T-helper 17 cell (primary cell): ENCODE data around the gene ANO1. TPM values are rescaled to one million over a fixed set of nuclear protein-coding genes. Genes with fewer than 3 reads are reported as not detected.

ENCODE experiments used
- ATAC-seq: fragments of 150-1000 bp; cut with Tn5 transposase; 2 replicates; pipeline ENCODE4 v1.10.0; 2021; ENCODE audit warnings: mild to moderate bottlenecking, moderate library complexity
- DNase-seq, 3 donors: peaks; one replicate each; pipeline versions ENCODE4 v3.0.0 to v3.0.0-alpha.2; 2020 to 2021
- H3K9me3 ChIP-seq: one replicate; pipeline ENCODE4 v1.7.0; 2013; ENCODE audit warnings: low read length, mild to moderate bottlenecking; ENCODE audit not compliant: control insufficient read depth, poor library complexity, severe bottlenecking
- H3K27ac Mint-ChIP-seq: one replicate; pipeline ENCODE4 v1.8.0; 2022; ENCODE audit warnings: mild to moderate bottlenecking, moderate library complexity, mixed read lengths
- H3K27me3 Mint-ChIP-seq: one replicate; pipeline ENCODE4 v1.8.0; 2022; ENCODE audit warnings: mixed read lengths
- H3K36me3 Mint-ChIP-seq: one replicate; pipeline ENCODE4 v1.8.0; 2022; ENCODE audit warnings: low read depth, mixed read lengths
- H3K4me1 Mint-ChIP-seq: one replicate; pipeline ENCODE4 v1.8.0; 2022; ENCODE audit warnings: mild to moderate bottlenecking, mixed read lengths
- H3K4me3 Mint-ChIP-seq: one replicate; pipeline ENCODE4 v1.8.0; 2022; ENCODE audit warnings: mild to moderate bottlenecking, moderate library complexity, mixed read lengths
- total RNA-seq, 4 donors: library from RNA in 2 of 4; stranded (reverse) in 2 of 4; gene quantifications; one replicate each; pipeline ENCODE4 v1.2.3 and lab custom pipeline; 2022 to 2026

Gene ANO1
- total RNA-seq, 2 donors from 2014 or later = 0.34 TPM; not detected in 1

- ATAC-seq = no peak
- Mint-ChIP-seq H3K4me1 (peaks cover 4% of the 10 kb centered on the region), H3K36me3 (no peaks in the 10 kb centered on the region), H3K4me3 (no peak overlapping the region), H3K27ac (no peak overlapping the region), H3K27me3 (peaks cover 98% of the 10 kb centered on the region)
- no peaks in the 10 kb centered on the region for H3K9me3 ChIP-seq
- no peak for DNase-seq
Measured at GRCh38 chr11:70071996-70072395, 6.1 kb upstream of the ANO1 start.

- ATAC-seq = no peak
- no peak overlapping the region for H3K27ac Mint-ChIP-seq
- peaks cover 98% of the 10 kb centered on the region for H3K27me3 Mint-ChIP-seq
- H3K4me3 Mint-ChIP-seq = no peak overlapping the region
- no peak for DNase-seq
- H3K9me3 ChIP-seq = no peaks in the 10 kb centered on the region
- peaks cover 4% of the 10 kb centered on the region for H3K4me1 Mint-ChIP-seq
- H3K36me3 Mint-ChIP-seq = no peaks in the 10 kb centered on the region
Measured at GRCh38 chr11:70072461-70072860, 5.7 kb upstream of the ANO1 start.

- Mint-ChIP-seq H3K27me3 (peaks cover 96% of the 10 kb centered on the region), H3K36me3 (no peaks in the 10 kb centered on the region), H3K27ac (no peak overlapping the region), H3K4me1 (peaks cover 4% of the 10 kb centered on the region), H3K4me3 (no peak overlapping the region)
- DNase-seq = no peak
- H3K9me3 ChIP-seq = no peaks in the 10 kb centered on the region
- no peak for ATAC-seq
Measured at GRCh38 chr11:70072861-70073755, 5.0 kb upstream of the ANO1 start.

- H3K36me3 Mint-ChIP-seq = no peaks in the 10 kb centered on the region
- H3K27me3 Mint-ChIP-seq = peaks cover 88% of the 10 kb centered on the region
- ATAC-seq = no peak
- DNase-seq = no peak
- no peak overlapping the region for H3K4me3 Mint-ChIP-seq
- H3K9me3 ChIP-seq = no peaks in the 10 kb centered on the region
- peaks cover 4% of the 10 kb centered on the region for H3K4me1 Mint-ChIP-seq
- H3K27ac Mint-ChIP-seq = no peak overlapping the region
Measured at GRCh38 chr11:70073871-70074371, 4.2 kb upstream of the ANO1 start.

DNA sequence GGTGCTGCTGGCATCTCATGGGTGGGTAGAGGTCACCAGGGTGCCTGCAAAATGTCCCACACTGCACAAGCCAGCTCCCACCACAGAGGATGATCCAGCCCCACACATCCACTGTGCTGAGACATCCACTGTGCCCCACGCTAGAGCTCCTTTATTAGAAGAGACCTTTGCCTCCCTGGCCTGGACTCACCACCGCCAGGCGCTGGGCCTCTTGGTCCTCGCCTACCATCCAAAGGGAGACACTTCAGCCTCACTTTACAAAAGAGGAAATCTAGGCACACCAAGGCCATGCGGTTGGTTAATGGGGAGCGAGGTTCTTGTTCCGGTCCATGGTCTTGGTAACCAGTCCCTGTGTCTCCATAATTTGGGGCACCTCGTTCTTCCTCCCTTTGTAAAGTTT is 3.4 kb upstream of the ANO1 start:
- H3K9me3 ChIP-seq = no peaks in the 10 kb centered on the region
- DNase-seq (no peak), ATAC-seq (no peak)
- Mint-ChIP-seq H3K4me1 (peaks cover 4% of the 10 kb centered on the region), H3K36me3 (no peaks in the 10 kb centered on the region), H3K27ac (no peak overlapping the region), H3K4me3 (no peak overlapping the region), H3K27me3 (peaks cover 87% of the 10 kb centered on the region)

- no peaks in the 10 kb centered on the region for H3K9me3 ChIP-seq
- no peak overlapping the region for H3K4me3 Mint-ChIP-seq
- no peaks in the 10 kb centered on the region for H3K36me3 Mint-ChIP-seq
- H3K4me1 Mint-ChIP-seq = peaks cover 4% of the 10 kb centered on the region
- no peak overlapping the region for H3K27ac Mint-ChIP-seq
- peaks cover 82% of the 10 kb centered on the region for H3K27me3 Mint-ChIP-seq
- no peak for DNase-seq
- no peak for ATAC-seq
Measured at GRCh38 chr11:70075836-70076235, 2.3 kb upstream of the ANO1 start.

- Mint-ChIP-seq H3K4me3 (no peak overlapping the region), H3K27me3 (peaks cover 76% of the 10 kb centered on the region), H3K36me3 (no peaks in the 10 kb centered on the region), H3K4me1 (peaks cover 4% of the 10 kb centered on the region), H3K27ac (no peak overlapping the region)
- ATAC-seq (no peak), DNase-seq (no peak)
- H3K9me3 ChIP-seq = no peaks in the 10 kb centered on the region
Measured at GRCh38 chr11:70076461-70076931, 1.6 kb upstream of the ANO1 start.

GRCh38 chr11:70077411-70078094 is 564 bp upstream of the ANO1 start:
- DNase-seq = no peak
- Mint-ChIP-seq H3K36me3 (no peaks in the 10 kb centered on the region), H3K27ac (no peak overlapping the region), H3K4me3 (no peak overlapping the region), H3K27me3 (peaks cover 68% of the 10 kb centered on the region), H3K4me1 (no peaks in the 10 kb centered on the region)
- no peak for ATAC-seq
- no peaks in the 10 kb centered on the region for H3K9me3 ChIP-seq

GRCh38 chr11:70078781-70079616 is 882 bp downstream of the ANO1 start:
- H3K36me3 Mint-ChIP-seq = no peaks in the 10 kb centered on the region
- peaks cover 64% of the 10 kb centered on the region for H3K27me3 Mint-ChIP-seq
- no peaks in the 10 kb centered on the region for H3K4me1 Mint-ChIP-seq
- DNase-seq = no peak
- no peaks in the 10 kb centered on the region for H3K9me3 ChIP-seq
- H3K27ac Mint-ChIP-seq = no peak overlapping the region
- ATAC-seq = no peak
- no peak overlapping the region for H3K4me3 Mint-ChIP-seq

DNA sequence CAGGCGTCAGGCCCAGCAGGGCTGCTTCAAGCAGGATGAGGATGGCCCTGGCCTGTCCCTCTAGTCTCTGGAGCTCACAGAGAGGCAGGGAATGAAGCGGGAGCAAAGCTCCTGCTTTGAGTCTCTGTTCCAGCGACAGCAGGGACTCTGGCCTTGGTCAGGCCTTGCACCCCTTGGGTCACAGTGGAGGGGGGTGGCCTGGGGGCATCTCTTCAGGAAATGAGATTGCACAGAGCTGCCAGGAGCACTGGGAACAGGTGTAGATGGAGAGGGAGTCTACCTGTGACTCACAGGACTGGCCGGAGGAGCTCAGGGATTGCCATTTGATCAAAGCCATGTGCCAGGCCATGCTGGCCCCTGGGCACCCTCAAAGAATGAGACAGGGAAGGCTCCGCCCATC is 1.6 kb downstream of the ANO1 start:
- no peak overlapping the region for H3K4me3 Mint-ChIP-seq
- ATAC-seq = no peak
- H3K27me3 Mint-ChIP-seq = peaks cover 57% of the 10 kb centered on the region
- H3K27ac Mint-ChIP-seq = no peak overlapping the region
- H3K4me1 Mint-ChIP-seq = no peaks in the 10 kb centered on the region
- no peaks in the 10 kb centered on the region for H3K36me3 Mint-ChIP-seq
- H3K9me3 ChIP-seq = no peaks in the 10 kb centered on the region
- DNase-seq = no peak

- H3K9me3 ChIP-seq = no peaks in the 10 kb centered on the region
- Mint-ChIP-seq H3K4me3 (no peak overlapping the region), H3K36me3 (no peaks in the 10 kb centered on the region), H3K27ac (no peak overlapping the region), H3K27me3 (peaks cover 46% of the 10 kb centered on the region), H3K4me1 (no peaks in the 10 kb centered on the region)
- no peak for DNase-seq
- ATAC-seq = no peak
Measured at GRCh38 chr11:70080763-70081162, 2.6 kb downstream of the ANO1 start.

GRCh38 chr11:70082829-70083228 is 4.7 kb downstream of the ANO1 start:
- ATAC-seq (no peak), DNase-seq (no peak)
- Mint-ChIP-seq H3K4me1 (no peaks in the 10 kb centered on the region), H3K27ac (no peak overlapping the region), H3K27me3 (peaks cover 25% of the 10 kb centered on the region), H3K4me3 (no peak overlapping the region), H3K36me3 (no peaks in the 10 kb centered on the region)
- no peaks in the 10 kb centered on the region for H3K9me3 ChIP-seq
